ENCODE results near the gene DNAJC1.

DNAJC1 gene

GRCh38 chr10:21726601-21727225 lies 276.8 kb downstream of the DNAJC1 start:
- Histone ChIP-seq H3K9me3 (ENCODE audit: insufficient read depth, low read depth, low read length) (no peaks in the 10 kb centered on the region), H3K14ac (ENCODE audit: low read length) (no peak overlapping the region), H3K4me2 (ENCODE audit: low read length) (peak overlapping the region; percentile 5), H3K4ac (ENCODE audit: low read depth, low read length) (no peak overlapping the region), H3K4me1 (ENCODE audit: control insufficient read depth in 1 of 2, insufficient read depth in 2 of 2, low read length in 2 of 2) (peaks cover 5 to 9% of the 10 kb centered on the region in 2 experiments), H3K4me3 (ENCODE audit: low read depth, low read length) (no peak overlapping the region), H2BK12ac (ENCODE audit: low read length) (no peak overlapping the region), H4K91ac (ENCODE audit: low read depth, low read length) (no peak overlapping the region), H4K8ac (ENCODE audit: low read depth, low read length) (no peak overlapping the region), H3K18ac (ENCODE audit: low read length) (no peak overlapping the region), H2BK5ac (ENCODE audit: low read depth, low read length, poor library complexity) (peak overlapping the region; percentile 21), H2AK5ac (ENCODE audit: low read length) (no peak overlapping the region), H3K79me1 (ENCODE audit: low read length) (peaks cover 5% of the 10 kb centered on the region), H3K79me2 (ENCODE audit: control insufficient read depth, insufficient read depth, low read length, poor library complexity) (no peaks in the 10 kb centered on the region), H3K27me3 (ENCODE audit: insufficient read depth, low read length) (no peaks in the 10 kb centered on the region), H2BK120ac (ENCODE audit: insufficient read depth, low read length, poor library complexity) (no peak overlapping the region), H3K9ac (ENCODE audit: low read length) (no peak overlapping the region), H3K27ac (ENCODE audit: low read depth, low read length) (peak overlapping the region; percentile 81), H2AFZ (ENCODE audit: insufficient read depth, low read length, poor library complexity) (no peak overlapping the region), H3K36me3 (ENCODE audit: control insufficient read depth in 1 of 2, insufficient read depth in 2 of 2, low read length in 2 of 2) (peaks cover 1 to 5% of the 10 kb centered on the region in 2 experiments), H4K12ac (ENCODE audit: low read depth, low read length) (no peak overlapping the region), H3K23ac (ENCODE audit: low read length) (no peak overlapping the region)
- DNase-seq, result peak in 1 of 2 donors; percentile 16
- no CpG with 5 or more reads among the region's 3 CpGs for WGBS (ENCODE audit: extremely low coverage, insufficient coverage, insufficient read length)

DNA sequence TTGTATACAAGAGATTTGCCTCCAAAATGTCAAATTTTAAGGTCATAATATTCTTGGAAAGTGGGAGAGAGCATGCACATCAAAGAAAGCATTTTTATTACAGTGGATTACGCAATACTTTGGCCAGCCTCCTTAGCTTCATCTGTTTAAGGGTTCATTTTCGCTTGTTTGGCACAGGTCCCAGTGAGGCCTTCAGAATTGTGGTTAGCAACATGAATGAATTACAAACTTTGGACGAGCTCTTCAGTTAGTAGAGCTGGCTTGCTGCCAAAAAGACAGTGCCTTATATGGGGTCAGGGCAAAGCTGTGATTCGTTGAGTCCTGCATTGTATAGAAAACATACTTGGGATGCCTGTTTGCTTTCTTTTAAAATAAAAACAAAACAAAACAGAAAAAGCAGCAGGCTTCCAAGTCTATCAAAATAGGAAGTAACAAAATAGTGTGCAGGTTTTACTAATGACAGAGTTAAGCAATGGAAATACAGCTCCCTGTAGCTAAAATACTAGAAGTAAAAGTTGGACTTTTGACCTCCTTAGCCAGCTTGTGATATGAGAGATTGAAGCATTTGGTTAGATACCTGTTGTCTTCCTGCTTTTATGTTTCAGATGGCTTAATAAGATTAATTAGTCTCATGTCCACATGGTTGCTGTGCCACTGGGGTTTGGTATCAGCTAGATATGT lies 278.7 kb downstream of the DNAJC1 start:
- no peak overlapping the region for H3K14ac ChIP-seq (ENCODE audit: low read length)
- no peak overlapping the region for H4K91ac ChIP-seq (ENCODE audit: low read depth, low read length)
- DNase-seq, result peak in 1 of 2 donors; percentile 44
- H3K18ac ChIP-seq (ENCODE audit: low read length), result no peak overlapping the region
- H3K9ac ChIP-seq (ENCODE audit: low read length), result no peak overlapping the region
- peak overlapping the region; percentile 61 for H3K27ac ChIP-seq (ENCODE audit: low read depth, low read length)
- no CpG with 5 or more reads among the region's 4 CpGs for WGBS (ENCODE audit: extremely low coverage, insufficient coverage, insufficient read length)
- peak overlapping the region; percentile 46 for H2BK5ac ChIP-seq (ENCODE audit: low read depth, low read length, poor library complexity)
- H3K4me1 ChIP-seq (ENCODE audit: control insufficient read depth in 1 of 2, insufficient read depth in 2 of 2, low read length in 2 of 2), result peaks cover 5 to 9% of the 10 kb centered on the region in 2 experiments
- H4K8ac ChIP-seq (ENCODE audit: low read depth, low read length), result no peak overlapping the region
- peaks cover under 1 to 1% of the 10 kb centered on the region in 2 experiments for H3K36me3 ChIP-seq (ENCODE audit: control insufficient read depth in 1 of 2, insufficient read depth in 2 of 2, low read length in 2 of 2)
- H2BK120ac ChIP-seq (ENCODE audit: insufficient read depth, low read length, poor library complexity), result no peak overlapping the region
- H2AK5ac ChIP-seq (ENCODE audit: low read length), result no peak overlapping the region
- no peak overlapping the region for H3K4me3 ChIP-seq (ENCODE audit: low read depth, low read length)
- no peaks in the 10 kb centered on the region for H3K79me2 ChIP-seq (ENCODE audit: control insufficient read depth, insufficient read depth, low read length, poor library complexity)
- H4K12ac ChIP-seq (ENCODE audit: low read depth, low read length), result no peak overlapping the region
- peaks cover 5% of the 10 kb centered on the region for H3K79me1 ChIP-seq (ENCODE audit: low read length)
- no peak overlapping the region for H2AFZ ChIP-seq (ENCODE audit: insufficient read depth, low read length, poor library complexity)
- no peak overlapping the region for H3K4ac ChIP-seq (ENCODE audit: low read depth, low read length)
- no peak overlapping the region for H3K4me2 ChIP-seq (ENCODE audit: low read length)
- H3K9me3 ChIP-seq (ENCODE audit: insufficient read depth, low read depth, low read length), result no peaks in the 10 kb centered on the region
- no peak overlapping the region for H2BK12ac ChIP-seq (ENCODE audit: low read length)
- H3K27me3 ChIP-seq (ENCODE audit: insufficient read depth, low read length), result no peaks in the 10 kb centered on the region
- no peak overlapping the region for H3K23ac ChIP-seq (ENCODE audit: low read length)

DNA sequence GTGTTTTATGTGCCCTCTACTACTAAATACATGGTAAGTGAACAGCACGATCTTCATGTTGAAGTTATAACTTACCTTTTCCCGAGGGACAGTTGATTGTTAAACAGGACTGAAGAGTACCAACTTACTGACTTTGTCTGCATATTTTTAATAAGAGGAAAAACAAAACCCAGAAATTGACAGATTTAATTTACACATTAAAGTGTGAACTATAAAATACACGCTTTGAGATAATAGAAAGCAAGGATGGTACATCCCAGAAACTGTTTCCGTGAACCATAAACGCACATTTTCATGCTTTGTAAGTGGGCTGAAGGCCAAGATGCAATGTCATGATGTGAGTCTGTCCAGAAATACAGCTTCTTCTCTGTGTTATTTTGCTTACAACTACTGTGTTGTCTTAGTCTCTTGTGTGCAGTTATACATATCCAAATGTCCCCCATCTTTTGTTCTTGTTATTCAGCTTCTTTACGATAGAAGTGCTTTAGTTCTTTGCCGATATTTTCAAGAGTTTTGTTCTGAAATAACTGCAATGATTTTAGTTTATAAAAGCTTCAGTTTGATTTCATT lies 279.4 kb downstream of the DNAJC1 start:
- Histone ChIP-seq H3K4me2 (ENCODE audit: low read length) (no peak overlapping the region), H2AFZ (ENCODE audit: insufficient read depth, low read length, poor library complexity) (no peak overlapping the region), H2BK5ac (ENCODE audit: low read depth, low read length, poor library complexity) (no peak overlapping the region), H4K12ac (ENCODE audit: low read depth, low read length) (no peak overlapping the region), H3K4me1 (ENCODE audit: control insufficient read depth in 1 of 2, insufficient read depth in 2 of 2, low read length in 2 of 2) (peaks cover 5 to 9% of the 10 kb centered on the region in 2 experiments), H4K8ac (ENCODE audit: low read depth, low read length) (no peak overlapping the region), H2BK120ac (ENCODE audit: insufficient read depth, low read length, poor library complexity) (no peak overlapping the region), H3K27ac (ENCODE audit: low read depth, low read length) (peak overlapping the region; percentile 10), H3K9ac (ENCODE audit: low read length) (no peak overlapping the region), H3K14ac (ENCODE audit: low read length) (no peak overlapping the region), H3K4me3 (ENCODE audit: low read depth, low read length) (no peak overlapping the region), H2AK5ac (ENCODE audit: low read length) (no peak overlapping the region), H3K18ac (ENCODE audit: low read length) (no peak overlapping the region), H3K27me3 (ENCODE audit: insufficient read depth, low read length) (no peaks in the 10 kb centered on the region), H4K91ac (ENCODE audit: low read depth, low read length) (no peak overlapping the region), H3K79me1 (ENCODE audit: low read length) (peaks cover 5% of the 10 kb centered on the region), H3K79me2 (ENCODE audit: control insufficient read depth, insufficient read depth, low read length, poor library complexity) (no peaks in the 10 kb centered on the region), H3K36me3 (ENCODE audit: control insufficient read depth in 1 of 2, insufficient read depth in 2 of 2, low read length in 2 of 2) (peaks cover 0 to 1% of the 10 kb centered on the region in 2 experiments), H3K23ac (ENCODE audit: low read length) (no peak overlapping the region), H2BK12ac (ENCODE audit: low read length) (no peak overlapping the region), H3K4ac (ENCODE audit: low read depth, low read length) (no peak overlapping the region), H3K9me3 (ENCODE audit: insufficient read depth, low read depth, low read length) (no peaks in the 10 kb centered on the region)
- DNase-seq, result no peak
- no CpG with 5 or more reads among the region's 7 CpGs for WGBS (ENCODE audit: extremely low coverage, insufficient coverage, insufficient read length)

DNA sequence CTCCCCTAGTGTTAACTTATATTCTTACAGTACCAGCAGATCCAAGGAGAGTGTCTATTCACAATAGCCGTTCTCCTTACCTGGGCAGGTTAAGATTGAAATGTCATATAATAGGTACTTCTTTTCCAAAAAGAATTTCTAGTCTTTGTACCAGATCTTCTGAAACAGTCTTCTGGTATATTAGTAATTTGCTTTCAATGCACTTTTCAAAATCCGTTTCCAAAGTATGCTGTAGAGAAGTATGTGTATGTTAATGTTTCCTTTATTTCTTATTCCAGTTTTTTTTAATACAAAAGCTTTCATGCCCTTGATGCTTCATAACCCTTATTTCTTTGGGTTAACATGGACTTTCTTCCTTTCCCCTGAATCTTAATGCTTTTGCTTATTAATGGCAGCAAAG lies 281.3 kb downstream of the DNAJC1 start:
- no peak overlapping the region for H3K4me3 ChIP-seq (ENCODE audit: low read depth, low read length)
- no peaks in the 10 kb centered on the region for H3K27me3 ChIP-seq (ENCODE audit: insufficient read depth, low read length)
- no peak overlapping the region for H2BK120ac ChIP-seq (ENCODE audit: insufficient read depth, low read length, poor library complexity)
- no peaks in the 10 kb centered on the region for H3K79me2 ChIP-seq (ENCODE audit: control insufficient read depth, insufficient read depth, low read length, poor library complexity)
- no peak overlapping the region for H3K4ac ChIP-seq (ENCODE audit: low read depth, low read length)
- peaks cover 0 to 1% of the 10 kb centered on the region in 2 experiments for H3K36me3 ChIP-seq (ENCODE audit: control insufficient read depth in 1 of 2, insufficient read depth in 2 of 2, low read length in 2 of 2)
- H4K91ac ChIP-seq (ENCODE audit: low read depth, low read length), result no peak overlapping the region
- no peak overlapping the region for H2BK12ac ChIP-seq (ENCODE audit: low read length)
- no peak for DNase-seq
- H3K23ac ChIP-seq (ENCODE audit: low read length), result no peak overlapping the region
- H4K12ac ChIP-seq (ENCODE audit: low read depth, low read length), result no peak overlapping the region
- H3K27ac ChIP-seq (ENCODE audit: low read depth, low read length), result no peak overlapping the region
- H3K18ac ChIP-seq (ENCODE audit: low read length), result no peak overlapping the region
- no peak overlapping the region for H2BK5ac ChIP-seq (ENCODE audit: low read depth, low read length, poor library complexity)
- no peaks in the 10 kb centered on the region for H3K9me3 ChIP-seq (ENCODE audit: insufficient read depth, low read depth, low read length)
- peaks cover 3% of the 10 kb centered on the region for H3K79me1 ChIP-seq (ENCODE audit: low read length)
- H3K9ac ChIP-seq (ENCODE audit: low read length), result no peak overlapping the region
- no peak overlapping the region for H2AK5ac ChIP-seq (ENCODE audit: low read length)
- H3K4me2 ChIP-seq (ENCODE audit: low read length), result no peak overlapping the region
- no CpG with 5 or more reads among the region's 2 CpGs for WGBS (ENCODE audit: extremely low coverage, insufficient coverage, insufficient read length)
- no peak overlapping the region for H4K8ac ChIP-seq (ENCODE audit: low read depth, low read length)
- H3K14ac ChIP-seq (ENCODE audit: low read length), result no peak overlapping the region
- H2AFZ ChIP-seq (ENCODE audit: insufficient read depth, low read length, poor library complexity), result no peak overlapping the region
- peaks cover 5 to 6% of the 10 kb centered on the region in 2 experiments for H3K4me1 ChIP-seq (ENCODE audit: control insufficient read depth in 1 of 2, insufficient read depth in 2 of 2, low read length in 2 of 2)
